IMR-90 (cell line): ENCODE results near the gene BICD1. TPM values are rescaled to one million over a fixed set of nuclear protein-coding genes. Genes with fewer than 3 reads are reported as not detected.
A peak's percentile ranks its signal among the peaks of the same experiment; 100 is the strongest.

ENCODE experiments used
- ATAC-seq: fragments of 200-7000 bp; cut with Tn5 transposase; 2 replicates; pipeline ENCODE4 v1.9.1; 2020; ENCODE audit warnings: low read depth, mild to moderate bottlenecking, moderate library complexity
- BruUV-seq: library from RNA; stranded (reverse); fragments of 400-500 nt; replicated peaks from 2 replicates; lab custom pipeline; 2021; lab: Mats Ljungman, UMichigan
- CTCF ChIA-PET: fragments of 300-600 bp; formaldehyde crosslinking; extraction: SDS; loops from one replicate; lab custom pipeline; 2021; ENCODE audit warnings: antibody characterized with exemption; lab: Yijun Ruan, JAX
- POLR2A ChIA-PET: fragments of 300-600 bp; sonication (Branson Sonifier 250); formaldehyde crosslinking; loops from one replicate; lab custom pipeline; 2022; ENCODE audit warnings: antibody characterized with exemption; ENCODE audit not compliant: unreplicated experiment; lab: Charles Lee
- DNase-seq: peaks from one replicate; pipeline ENCODE4 v3.0.0; 2013
- H2AFZ ChIP-seq: replicated peaks from 2 replicates; pipeline ENCODE3; 2013; ENCODE audit warnings: low read length, mild to moderate bottlenecking; ENCODE audit not compliant: poor library complexity
- H2AK5ac ChIP-seq: 2 replicates; pipeline ENCODE4 v1.6.1; 2013; ENCODE audit warnings: low read depth, low read length, inconsistent platforms
- H2AK9ac ChIP-seq: replicated peaks from 2 replicates; pipeline ENCODE3; 2013; ENCODE audit warnings: mild to moderate bottlenecking, low read depth, low read length, moderate library complexity; ENCODE audit not compliant: poor library complexity
- H2BK120ac ChIP-seq: 2 replicates; pipeline ENCODE4 v1.6.1; 2013; ENCODE audit warnings: low read depth, low read length, inconsistent platforms
- H2BK15ac ChIP-seq: 3 replicates; pipeline ENCODE4 v1.6.1; 2013; ENCODE audit warnings: low read depth, low read length, inconsistent platforms
- H2BK20ac ChIP-seq: 2 replicates; pipeline ENCODE4 v1.6.1; 2013; ENCODE audit warnings: low read depth, mild to moderate bottlenecking, inconsistent platforms, low read length, moderate library complexity
- H2BK5ac ChIP-seq: 2 replicates; pipeline ENCODE4 v1.6.1; 2013; ENCODE audit warnings: mild to moderate bottlenecking, low read depth, low read length, inconsistent platforms; ENCODE audit not compliant: poor library complexity, severe bottlenecking
- H3K14ac ChIP-seq: replicated peaks from 2 replicates; pipeline ENCODE4 v1.6.1; 2013; ENCODE audit warnings: low read depth, low read length, inconsistent platforms
- H3K18ac ChIP-seq: 2 replicates; pipeline ENCODE4 v1.6.1; 2013; ENCODE audit warnings: low read depth, low read length, control low read depth
- H3K23ac ChIP-seq: 2 replicates; pipeline ENCODE4 v1.6.1; 2013; ENCODE audit warnings: low read depth, low read length, inconsistent platforms
- H3K27ac ChIP-seq: 2 replicates; pipeline ENCODE4 v1.5.1; 2013; ENCODE audit warnings: mild to moderate bottlenecking, control low read depth, low read length; ENCODE audit not compliant: insufficient read depth
- H3K27me3 ChIP-seq: 2 replicates; pipeline ENCODE4 v1.6.1; 2013; ENCODE audit warnings: low read length; ENCODE audit not compliant: control insufficient read depth, insufficient read depth
- H3K36me3 ChIP-seq: 2 replicates; pipeline ENCODE4 v1.6.1; 2013; ENCODE audit warnings: low read length, mixed read lengths; ENCODE audit not compliant: control insufficient read depth, insufficient read depth
- H3K4ac ChIP-seq: 2 replicates; pipeline ENCODE4 v1.6.1; 2013; ENCODE audit warnings: low read depth, low read length, inconsistent platforms
- H3K4me1 ChIP-seq: 2 replicates; pipeline ENCODE4 v1.6.1; 2013; ENCODE audit warnings: low read length, mixed read lengths; ENCODE audit not compliant: control insufficient read depth, insufficient read depth
- H3K4me2 ChIP-seq: 2 replicates; pipeline ENCODE4 v1.6.1; 2013; ENCODE audit warnings: low read depth, mild to moderate bottlenecking, control low read depth, low read length, moderate library complexity
- H3K4me3 ChIP-seq: 2 replicates; pipeline ENCODE4 v1.5.1; 2013; ENCODE audit warnings: low read depth, mild to moderate bottlenecking, control low read depth, low read length, moderate library complexity; ENCODE audit not compliant: insufficient read depth
- H3K56ac ChIP-seq: 2 replicates; pipeline ENCODE4 v1.6.1; 2013; ENCODE audit warnings: low read length, inconsistent platforms; ENCODE audit not compliant: insufficient read depth; ENCODE audit errors: extremely low read depth
- H3K79me1 ChIP-seq, 2 experiments: 2 replicates each; pipeline ENCODE4 v1.6.1; 2013; ENCODE audit warnings: low read length in 2 of 2, inconsistent platforms in 1 of 2, low read depth in 1 of 2
- H3K9ac ChIP-seq: 2 replicates; pipeline ENCODE4 v1.6.1; 2013; ENCODE audit warnings: low read depth, low read length, control low read depth
- H3K9me1 ChIP-seq: 2 replicates; pipeline ENCODE4 v1.6.1; 2013; ENCODE audit warnings: low read length, inconsistent platforms; ENCODE audit not compliant: insufficient read depth
- H3K9me3 ChIP-seq: 2 replicates; pipeline ENCODE4 v1.6.1; 2013; ENCODE audit warnings: low read length; ENCODE audit not compliant: control insufficient read depth, insufficient read depth
- H4K20me1 ChIP-seq: 2 replicates; pipeline ENCODE4 v1.6.1; 2013; ENCODE audit warnings: low read length, inconsistent platforms; ENCODE audit not compliant: insufficient read depth
- H4K5ac ChIP-seq: 2 replicates; pipeline ENCODE4 v1.6.1; 2013; ENCODE audit warnings: mild to moderate bottlenecking, low read depth, low read length, control low read depth
- H4K8ac ChIP-seq, 2 experiments: 2 replicates each; pipeline ENCODE4 v1.6.1; 2013; ENCODE audit warnings: low read depth in 2 of 2, low read length in 2 of 2, control low read depth in 1 of 2, inconsistent platforms in 1 of 2
- H4K91ac ChIP-seq: 2 replicates; pipeline ENCODE4 v1.6.1; 2013; ENCODE audit warnings: low read depth, low read length, inconsistent platforms; ENCODE audit not compliant: insufficient read depth
- BHLHE40 ChIP-seq: fragments of 150-350 bp; IDR thresholded peaks from 2 replicates; pipeline ENCODE4 v1.6.1; 2016; ENCODE audit warnings: mild to moderate bottlenecking, low read depth, low read length
- CEBPB ChIP-seq: IDR thresholded peaks from 2 replicates; pipeline ENCODE4 v1.6.1; 2012; ENCODE audit warnings: low read depth, low read length, improper control_type of control experiment
- MAFK ChIP-seq: IDR thresholded peaks from 2 replicates; pipeline ENCODE4 v1.6.1; 2012; ENCODE audit warnings: low read depth, low read length, improper control_type of control experiment
- POLR2A ChIP-seq: IDR thresholded peaks from 2 replicates; pipeline ENCODE4 v1.6.1; 2012; ENCODE audit warnings: mild to moderate bottlenecking, low read depth, low read length
- RAD21 ChIP-seq: IDR thresholded peaks from 2 replicates; pipeline ENCODE4 v1.6.1; 2012; ENCODE audit warnings: low read length, improper control_type of control experiment
- SMC3 ChIP-seq: fragments of 150-350 bp; IDR thresholded peaks from 2 replicates; pipeline ENCODE4 v1.6.1; 2016; ENCODE audit warnings: low read depth, mild to moderate bottlenecking, antibody characterized with exemption, low read length, moderate library complexity
- WGBS, 2 experiments: methylation state at CpG; one replicate each; pipeline versions ENCODE4 v1.1.5 to v1.1.7; 2013; ENCODE audit warnings: missing lambda C conversion rate in 2 of 2; ENCODE audit not compliant: insufficient read length in 1 of 2; ENCODE audit errors: extremely low coverage in 2 of 2; 5-methylcytosine and 5-hydroxymethylcytosine counted together
- dilution Hi-C: fragments of 300-500 bp; cut with HindIII; formaldehyde crosslinking; loops from one replicate; pipeline ENCODE4 v1.14.3; 2018; ENCODE audit warnings: low sequenced_read_pairs; ENCODE audit not compliant: unreplicated experiment
- in situ Hi-C: fragments of 300-500 bp; cut with MboI; formaldehyde crosslinking; loops from 3 replicates; pipeline ENCODE4 v1.14.3; 2019; ENCODE audit warnings: low sequenced_read_pairs, inconsistent platforms, mixed read lengths
- intact Hi-C: fragments of 100-400 bp; cut with micrococcal nuclease; formaldehyde crosslinking; loops from 2 replicates; pipeline ENCODE4 v1.10.0; 2022
- polyA plus RNA-seq, 3 experiments: library from polyadenylated mRNA; depleted of rRNA; stranded (reverse); fragments of >200 nt; gene quantifications; 2 replicates each; pipeline ENCODE4 v1.2.3, GENCODE V29; 2012; ENCODE audit warnings: low replicate concordance in 1 of 3
- total RNA-seq: library from RNA; depleted of rRNA; stranded (reverse); fragments of >200 nt; gene quantifications from 2 replicates; pipeline ENCODE4 v1.2.3, GENCODE V29; 2012

The BICD1 gene
- total and polyA plus RNA-seq, 2 of the 4 experiments (the other 2 are of a cell fraction): 17.2 to 21.8 TPM

DNA sequence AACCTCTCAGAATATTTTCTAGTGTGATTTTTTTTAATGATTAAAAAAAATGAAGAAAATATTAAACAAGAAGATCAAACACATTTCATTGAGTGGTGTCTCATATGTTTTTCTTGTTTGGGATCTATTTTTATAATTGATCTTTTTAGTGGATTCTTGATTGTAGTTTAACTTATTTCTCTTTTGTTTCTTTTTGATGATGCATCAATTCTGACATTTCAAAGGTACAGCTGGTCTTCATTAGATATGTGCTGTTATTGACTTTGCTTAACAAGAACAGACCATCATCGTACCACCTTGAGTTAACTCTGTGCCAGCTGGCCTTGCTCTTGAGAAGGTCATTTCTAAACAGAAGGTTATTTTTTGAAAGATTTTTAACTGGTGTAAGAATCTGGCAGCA is 246.9 kb downstream of the BICD1 start:
- in situ Hi-C loops: loop anchor here (25.0 kb wide), 1 partner anchor 1659 kb away; the partner anchor contains the start of gene ALG10
- H2AK9ac ChIP-seq: no peak overlapping the region
- TF ChIP-seq SMC3 (no peak), CEBPB (no peak), POLR2A (no peak), BHLHE40 (no peak), MAFK (0 out of 2 replicates have a peak, but pooled peaks have one; percentile 14), RAD21 (no peak)

More for the DNA sequence above, 246.9 kb downstream of the BICD1 start:
- no CpG with 5 or more reads among the region's 1 CpG for WGBS, 2 experiments
- peaks cover 4% of the 10 kb centered on the region for H3K36me3 ChIP-seq
- no peak overlapping the region for H3K9ac ChIP-seq
- H2BK5ac ChIP-seq: no peak overlapping the region
- dilution Hi-C loops: no loop called here
- H2AFZ ChIP-seq: no peak overlapping the region
- no peak overlapping the region for H2BK20ac ChIP-seq
- no peak overlapping the region for H2BK15ac ChIP-seq
- no peak overlapping the region for H2BK120ac ChIP-seq
- no peak overlapping the region for H3K4me3 ChIP-seq
- H3K79me1 ChIP-seq: peaks cover 0 to 3% of the 10 kb centered on the region in 2 experiments; a peak in 2 of 4 replicates
- POLR2A ChIA-PET: no interaction called here
- peaks cover 3% of the 10 kb centered on the region; the same call in 1 of the 2 replicates for H4K20me1 ChIP-seq
- H3K4me2 ChIP-seq: no peak overlapping the region
- no peaks in the 10 kb centered on the region for H3K4me1 ChIP-seq
- H3K27ac ChIP-seq: no peak overlapping the region
- H3K9me3 ChIP-seq: no peaks in the 10 kb centered on the region
- intact Hi-C loops: no loop called here
- no peak overlapping the region for H4K91ac ChIP-seq
- H2AK5ac ChIP-seq: no peak overlapping the region
- ATAC-seq (no peak), DNase-seq (no peak)
- no TSS peak for BruUV-seq
- H4K5ac ChIP-seq: no peak overlapping the region
- no peak overlapping the region for H3K18ac ChIP-seq
- H4K8ac ChIP-seq: no peak overlapping the region
- H3K27me3 ChIP-seq: no peaks in the 10 kb centered on the region
- no peak overlapping the region for H3K14ac ChIP-seq
- no peak overlapping the region for H3K56ac ChIP-seq
- no peak overlapping the region for H3K23ac ChIP-seq
- H3K9me1 ChIP-seq: peaks cover 2% of the 10 kb centered on the region; the same call in 1 of the 2 replicates
- no peak overlapping the region for H3K4ac ChIP-seq
- CTCF ChIA-PET: no interaction called here
